HEK293 (cell line): ENCODE data around the gene STX16.

ENCODE experiments used
- CTCF ChIP-seq: fragments of 450-650 bp; formaldehyde crosslinking; IDR thresholded peaks from 2 replicates; pipeline ENCODE4 v1.5.1; 2016; ENCODE audit warnings: missing biosample characterization, missing genetic modification characterization
- ZBTB20 ChIP-seq: fragments of 450-650 bp; formaldehyde crosslinking; IDR thresholded peaks from 2 replicates; pipeline ENCODE4 v1.5.1; 2016; ENCODE audit warnings: missing biosample characterization, missing genetic modification characterization
- ZNF274 ChIP-seq, 2 experiments: fragments of 200-500 bp in 1 of 2; fragments of 450-650 bp in 1 of 2; sonication (Bioruptor generic) in 1 of 2; formaldehyde crosslinking in 1 of 2; IDR thresholded peaks; 2 replicates each; pipeline versions ENCODE4 v1.5.1 to v1.6.1; 2014 to 2016; ENCODE audit warnings: borderline replicate concordance in 1 of 2, inconsistent platforms in 1 of 2, low read length in 1 of 2, missing biosample characterization in 1 of 2, missing genetic modification characterization in 1 of 2
- ZNF513 ChIP-seq: fragments of 450-650 bp; IDR thresholded peaks from 2 replicates; pipeline ENCODE4 v1.5.1; 2018; ENCODE audit warnings: missing biosample characterization, missing genetic modification characterization
- ZNF701 ChIP-seq: fragments of 450-650 bp; formaldehyde crosslinking; IDR thresholded peaks from 2 replicates; pipeline ENCODE4 v1.5.1; 2016; ENCODE audit warnings: missing biosample characterization, missing genetic modification characterization
- ZNF704 ChIP-seq: fragments of 450-650 bp; formaldehyde crosslinking; IDR thresholded peaks from 2 replicates; pipeline ENCODE4 v1.5.1; 2016; ENCODE audit warnings: missing biosample characterization, missing genetic modification characterization
- ZNF768 ChIP-seq: fragments of 450-650 bp; formaldehyde crosslinking; IDR thresholded peaks from 2 replicates; pipeline ENCODE4 v1.5.1; 2018; ENCODE audit warnings: missing biosample characterization, mild to moderate bottlenecking, missing genetic modification characterization
- ZSCAN30 ChIP-seq: fragments of 450-650 bp; IDR thresholded peaks from 2 replicates; pipeline ENCODE4 v1.5.1; 2018; ENCODE audit warnings: missing biosample characterization, mild to moderate bottlenecking, missing genetic modification characterization, moderate library complexity

- TF ChIP-seq ZNF768 (no peak), CTCF (no peak), ZBTB20 (tag by site-specific recombination) (no peak), ZSCAN30 (tag by site-specific recombination) (no peak), ZNF274 (IDR thresholded peaks at IDR 0.05; ENCODE audit: low read length) (no peak), ZNF274 (tag by site-specific recombination; IDR thresholded peaks at IDR 0.05; ENCODE audit: borderline replicate concordance) (no peak), ZNF701 (tag by site-specific recombination) (no peak), ZNF704 (tag by site-specific recombination) (no peak), ZNF513 (tag by site-specific recombination) (no peak)
These were observed 14.5 kb downstream of the STX16 start for GRCh38 chr20:58665606-58666005.
